ENCODE results near the gene JMJD7. TPM values are rescaled to one million over a fixed set of nuclear protein-coding genes. Genes with fewer than 3 reads are reported as not detected.
A peak's percentile ranks its signal among the peaks of the same experiment; 100 is the strongest.

JMJD7 gene
- total RNA-seq, 2 donors from 2014 or later: 7.8 to 11.8 TPM

DNA sequence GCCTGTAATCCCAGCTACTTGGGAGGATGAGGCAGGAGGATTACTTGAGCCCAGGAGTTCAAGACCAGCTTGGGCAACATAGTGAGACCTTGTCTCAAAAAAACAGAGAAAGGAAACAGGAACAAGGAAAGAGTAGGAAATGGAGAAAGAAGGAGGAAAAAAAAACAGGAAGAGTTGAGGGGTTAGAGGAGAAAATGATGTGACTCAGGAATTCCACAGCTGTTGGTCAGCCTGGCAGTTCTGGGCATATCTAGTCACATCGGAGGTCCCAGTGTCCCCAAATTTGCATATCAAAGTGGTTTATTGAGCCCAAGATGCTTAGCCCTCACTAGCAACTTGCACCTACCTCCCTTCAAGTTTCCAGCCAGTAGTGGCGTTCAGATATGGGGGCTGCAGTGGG lies 18.8 kb upstream of the JMJD7 start:
- H3K4me1 ChIP-seq: no peaks in the 10 kb centered on the region
- TF ChIP-seq, protein P1, sequence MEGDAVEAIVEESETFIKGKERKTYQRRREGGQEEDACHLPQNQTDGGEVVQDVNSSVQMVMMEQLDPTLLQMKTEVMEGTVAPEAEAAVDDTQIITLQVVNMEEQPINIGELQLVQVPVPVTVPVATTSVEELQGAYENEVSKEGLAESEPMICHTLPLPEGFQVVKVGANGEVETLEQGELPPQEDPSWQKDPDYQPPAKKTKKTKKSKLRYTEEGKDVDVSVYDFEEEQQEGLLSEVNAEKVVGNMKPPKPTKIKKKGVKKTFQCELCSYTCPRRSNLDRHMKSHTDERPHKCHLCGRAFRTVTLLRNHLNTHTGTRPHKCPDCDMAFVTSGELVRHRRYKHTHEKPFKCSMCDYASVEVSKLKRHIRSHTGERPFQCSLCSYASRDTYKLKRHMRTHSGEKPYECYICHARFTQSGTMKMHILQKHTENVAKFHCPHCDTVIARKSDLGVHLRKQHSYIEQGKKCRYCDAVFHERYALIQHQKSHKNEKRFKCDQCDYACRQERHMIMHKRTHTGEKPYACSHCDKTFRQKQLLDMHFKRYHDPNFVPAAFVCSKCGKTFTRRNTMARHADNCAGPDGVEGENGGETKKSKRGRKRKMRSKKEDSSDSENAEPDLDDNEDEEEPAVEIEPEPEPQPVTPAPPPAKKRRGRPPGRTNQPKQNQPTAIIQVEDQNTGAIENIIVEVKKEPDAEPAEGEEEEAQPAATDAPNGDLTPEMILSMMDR (IDR thresholded peaks at IDR 0.05): no peak
- no peaks in the 10 kb centered on the region for H3K36me3 ChIP-seq
- no peak overlapping the region for H3K9ac ChIP-seq (ENCODE audit: low read depth in 2 of 2, low read length in 2 of 2)
- H3K27ac ChIP-seq: no peak overlapping the region
- intact Hi-C loops (cut with DNase I): no loop called here
- no peaks in the 10 kb centered on the region for H3K9me3 ChIP-seq
- no peak for DNase-seq
- H3K27me3 ChIP-seq: no peaks in the 10 kb centered on the region
- no peak overlapping the region for H3K4me3 ChIP-seq

DNA sequence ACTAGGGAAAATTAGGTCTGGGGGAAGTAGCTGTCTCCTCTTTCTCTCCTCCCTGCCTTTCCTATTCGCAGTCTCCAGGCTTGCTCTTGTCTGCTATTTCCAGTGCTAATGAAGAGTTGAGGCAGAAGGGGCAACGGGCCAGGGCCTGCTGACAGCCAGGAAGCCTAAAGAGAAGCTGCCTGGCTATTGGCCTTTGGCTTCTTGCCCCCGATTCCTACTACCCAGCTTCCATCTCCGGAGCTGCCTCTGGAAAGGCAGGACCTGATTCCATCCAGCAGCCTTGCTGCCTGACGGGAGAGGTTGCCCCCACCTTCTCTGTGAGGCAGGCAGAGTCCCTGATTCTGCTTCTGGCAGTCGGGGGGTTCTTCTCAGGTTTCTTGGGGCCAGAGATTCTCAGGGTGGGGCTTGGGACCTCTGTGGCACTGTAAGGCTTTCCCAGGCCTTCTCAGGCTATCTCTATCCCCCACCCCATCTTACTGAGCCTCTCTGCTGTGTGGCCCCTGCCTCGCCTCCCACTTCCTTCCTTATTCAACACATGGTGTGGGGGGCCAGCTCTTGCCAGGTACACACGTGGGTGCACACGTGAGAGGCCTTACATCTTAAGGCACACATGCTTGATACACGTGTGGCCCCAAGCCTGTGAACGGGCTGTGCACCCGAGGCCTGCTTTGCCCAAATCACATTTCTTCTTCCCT lies 18.2 kb upstream of the JMJD7 start:
- H3K27ac ChIP-seq: no peak overlapping the region
- TF ChIP-seq, protein P1 (IDR thresholded peaks at IDR 0.05): no peak
- no peak for DNase-seq
- H3K9me3 ChIP-seq: no peaks in the 10 kb centered on the region
- H3K9ac ChIP-seq (ENCODE audit: low read depth in 2 of 2, low read length in 2 of 2): no peak overlapping the region
- no peaks in the 10 kb centered on the region for H3K36me3 ChIP-seq
- H3K27me3 ChIP-seq: no peaks in the 10 kb centered on the region
- H3K4me1 ChIP-seq: no peaks in the 10 kb centered on the region
- H3K4me3 ChIP-seq: no peak overlapping the region
- intact Hi-C loops (cut with DNase I): loop anchor here (5.0 kb wide), 2 partner anchors 37 to 207 kb away; partner anchors contain the start of gene MAPKBP1

DNA sequence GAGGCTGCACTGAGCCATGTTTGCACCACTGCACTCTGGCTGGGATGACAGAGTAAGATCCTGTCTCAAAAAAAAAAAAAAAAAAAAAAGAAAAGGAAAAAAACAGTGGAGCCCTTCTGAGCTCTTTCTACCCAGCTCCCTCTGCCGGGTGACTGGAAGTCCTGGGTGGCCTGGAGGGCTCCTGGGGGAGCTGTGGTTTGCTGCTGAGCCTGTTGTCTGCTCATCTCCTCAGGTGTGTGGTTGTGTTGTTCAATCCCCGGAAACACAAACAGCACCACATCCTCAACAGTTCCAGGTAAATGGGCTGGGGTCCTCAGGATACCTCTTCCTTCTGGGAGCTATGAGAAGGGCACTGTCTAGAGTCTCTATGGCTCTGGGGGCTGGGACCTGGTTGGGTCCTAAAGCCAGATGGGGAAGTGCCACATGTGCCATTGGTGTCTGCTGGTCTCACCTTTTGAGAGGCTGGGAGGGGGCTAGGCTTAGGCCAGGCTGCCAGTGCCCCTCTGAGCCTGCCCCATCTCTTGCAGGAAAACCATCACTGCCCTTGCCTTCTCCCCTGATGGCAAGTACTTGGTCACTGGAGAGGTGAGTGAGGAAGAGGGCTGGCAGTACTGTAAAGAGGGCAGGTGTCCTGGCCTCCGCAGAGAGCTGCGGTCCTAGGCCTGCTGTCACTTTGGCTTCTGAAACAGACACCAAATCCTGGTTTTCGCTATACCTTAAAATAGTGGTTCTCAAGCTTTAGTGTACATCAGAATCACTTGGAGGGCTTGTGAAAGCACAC lies 17.1 kb upstream of the JMJD7 start:
- Histone ChIP-seq H3K4me3 (no peak overlapping the region), H3K36me3 (no peaks in the 10 kb centered on the region), H3K27me3 (no peaks in the 10 kb centered on the region), H3K27ac (no peak overlapping the region), H3K9ac (ENCODE audit: low read depth in 2 of 2, low read length in 2 of 2) (no peak overlapping the region), H3K9me3 (no peaks in the 10 kb centered on the region), H3K4me1 (no peaks in the 10 kb centered on the region)
- intact Hi-C loops (cut with DNase I): loop anchor here (5.0 kb wide), 2 partner anchors 39 to 209 kb away; partner anchors contain the start of gene MAPKBP1
- TF ChIP-seq, protein P1 (IDR thresholded peaks at IDR 0.05): no peak
- no peak for DNase-seq

DNA sequence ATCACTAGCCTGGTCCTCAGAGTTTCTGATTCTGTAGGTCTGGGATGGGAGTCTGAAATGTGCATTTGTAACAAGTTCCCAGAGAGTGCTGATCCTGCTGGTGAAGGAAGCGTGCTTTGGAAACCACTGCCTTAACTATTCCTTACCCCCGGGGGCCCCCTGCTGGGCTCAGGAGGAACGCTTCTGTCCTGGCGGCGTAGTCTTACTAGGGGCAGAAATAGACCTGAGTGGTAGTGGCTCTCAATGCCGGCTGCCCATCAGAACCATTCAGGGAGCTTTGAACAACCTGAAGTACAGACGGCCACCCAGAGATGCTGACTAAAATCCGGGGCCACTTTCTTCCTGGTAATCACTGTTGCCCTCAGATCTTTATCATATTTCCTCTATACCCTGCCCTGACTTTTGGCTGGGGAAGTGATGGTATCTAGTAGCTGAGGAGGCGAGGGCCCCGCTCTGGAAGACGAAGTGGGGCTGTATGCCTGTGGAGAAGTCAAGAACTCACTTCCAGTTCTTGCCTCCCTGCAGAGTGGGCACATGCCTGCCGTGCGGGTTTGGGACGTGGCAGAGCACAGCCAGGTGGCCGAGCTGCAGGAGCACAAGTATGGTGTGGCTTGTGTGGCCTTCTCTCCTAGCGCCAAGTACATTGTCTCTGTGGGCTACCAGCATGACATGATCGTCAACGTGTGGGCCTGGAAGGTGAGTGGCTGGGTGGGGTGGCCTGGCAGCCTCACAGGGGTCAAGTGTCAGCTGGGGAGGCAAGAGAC lies 16.3 kb upstream of the JMJD7 start:
- Histone ChIP-seq H3K4me1 (no peaks in the 10 kb centered on the region), H3K9ac (ENCODE audit: low read depth in 2 of 2, low read length in 2 of 2) (no peak overlapping the region), H3K36me3 (no peaks in the 10 kb centered on the region), H3K27me3 (no peaks in the 10 kb centered on the region), H3K9me3 (no peaks in the 10 kb centered on the region), H3K27ac (no peak overlapping the region), H3K4me3 (no peak overlapping the region)
- intact Hi-C loops (cut with DNase I): loop anchor here (5.0 kb wide), 2 partner anchors 39 to 209 kb away; partner anchors contain the start of gene MAPKBP1
- peak; percentile 87 for DNase-seq
- TF ChIP-seq, protein P1 (IDR thresholded peaks at IDR 0.05): peak; percentile 80

DNA sequence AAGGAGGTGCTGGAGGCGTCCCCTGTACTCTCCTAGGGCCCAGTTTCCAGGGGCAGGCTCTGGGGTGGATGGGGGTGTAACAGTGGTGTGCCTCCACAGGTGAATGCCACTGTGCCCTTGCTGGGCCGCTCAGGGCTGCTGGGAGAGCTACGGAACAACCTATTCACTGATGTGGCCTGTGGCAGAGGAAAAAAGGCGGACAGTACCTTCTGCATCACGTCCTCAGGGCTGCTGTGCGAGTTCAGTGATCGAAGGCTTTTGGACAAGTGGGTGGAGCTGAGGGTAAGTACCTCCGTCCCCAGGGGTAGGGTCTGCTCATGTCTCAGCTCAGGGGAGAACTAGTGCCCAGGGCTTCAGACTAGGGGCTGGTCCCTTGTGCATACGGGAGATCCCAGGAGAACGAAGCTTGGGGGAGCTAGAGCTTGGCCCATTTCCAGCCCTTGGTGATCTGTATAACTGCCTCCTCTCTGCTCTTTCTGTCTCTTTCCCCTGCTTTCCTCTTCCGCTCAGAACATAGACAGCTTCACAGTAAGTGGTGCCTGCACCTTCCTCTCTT lies 15.0 kb upstream of the JMJD7 start:
- TF ChIP-seq, protein P1 (IDR thresholded peaks at IDR 0.05): no peak
- Histone ChIP-seq H3K27me3 (no peaks in the 10 kb centered on the region), H3K9ac (ENCODE audit: low read depth in 2 of 2, low read length in 2 of 2) (no peak overlapping the region), H3K27ac (no peak overlapping the region), H3K4me3 (no peak overlapping the region), H3K4me1 (no peaks in the 10 kb centered on the region), H3K36me3 (no peaks in the 10 kb centered on the region), H3K9me3 (no peaks in the 10 kb centered on the region)
- DNase-seq: no peak
- intact Hi-C loops (cut with DNase I): loop anchor here (5.0 kb wide), 2 partner anchors 41 to 211 kb away; partner anchors contain the start of gene MAPKBP1
